Cardiac muscle cell (in vitro differentiated cells and primary cell): ENCODE measurements around the gene LRRC2. TPM values are rescaled to one million over a fixed set of nuclear protein-coding genes. Genes with fewer than 3 reads are reported as not detected.
"Not testable (repeated sequence)": the region's sequence is repeated elsewhere in the genome, so short reads cannot be mapped to it uniquely, and the experiment has no call there.

ENCODE experiments used
- DNase-seq, 2 donors: peaks; one replicate each; pipeline versions ENCODE4 v3.0.0 to v3.0.0-alpha.2; 2010 to 2017; ENCODE audit warnings: low read depth in 1 of 2, low spot score in 1 of 2
- H3K27ac ChIP-seq: fragments of 200-600 bp; sonication (generic); 2 replicates; pipeline ENCODE4 v1.5.1; 2016
- H3K27me3 ChIP-seq: fragments of 200-600 bp; sonication (generic); 2 replicates; pipeline ENCODE4 v1.6.0; 2016; ENCODE audit warnings: control low read depth
- H3K36me3 ChIP-seq: fragments of 200-600 bp; sonication (generic); 2 replicates; pipeline ENCODE4 v1.5.1; 2016; ENCODE audit warnings: control low read depth
- H3K4me1 ChIP-seq: fragments of 200-600 bp; sonication (generic); 2 replicates; pipeline ENCODE4 v1.8.1; 2017; ENCODE audit warnings: low read depth, mild to moderate bottlenecking, mixed run types
- H3K4me3 ChIP-seq: fragments of 200-600 bp; sonication (generic); 2 replicates; pipeline ENCODE4 v1.5.1; 2016; ENCODE audit warnings: mild to moderate bottlenecking
- H3K9me3 ChIP-seq: fragments of 200-600 bp; sonication (generic); 2 replicates; pipeline ENCODE4 v1.5.1; 2017; ENCODE audit warnings: low read depth, mild to moderate bottlenecking, control low read depth
- CTCF ChIP-seq: IDR thresholded peaks from 2 replicates; pipeline ENCODE4 v1.5.1; 2012; ENCODE audit warnings: low read depth, mild to moderate bottlenecking, low read length
- polyA plus RNA-seq: library from polyadenylated mRNA; unstranded; fragments of >200 nt; fragmentation: Nextera tagmentation; extraction: Ambion mirVana; gene quantifications from 2 replicates; pipeline ENCODE4 v1.2.1, GENCODE V29; 2016
- total RNA-seq: library from RNA; depleted of rRNA; stranded (reverse); fragments of >200 nt; gene quantifications from 2 replicates; pipeline ENCODE4 v1.2.3, GENCODE V29; 2016

The LRRC2 gene
- total and polyA plus RNA-seq, 2 experiments from 2014 or later = 0.77 to 1.6 TPM

- peaks cover 3% of the 10 kb centered on the region for H3K4me1 ChIP-seq
- no peak for DNase-seq
- no peaks in the 10 kb centered on the region for H3K36me3 ChIP-seq
- H3K9me3 ChIP-seq = no peaks in the 10 kb centered on the region
- TF ChIP-seq CTCF = no peak
- no peaks in the 10 kb centered on the region for H3K27me3 ChIP-seq
- no peak overlapping the region for H3K27ac ChIP-seq
- H3K4me3 ChIP-seq = no peak overlapping the region
These were observed 67.1 kb downstream of the LRRC2 start for GRCh38 chr3:46498916-46499519.

GRCh38 chr3:46497556-46498265 is 68.4 kb downstream of the LRRC2 start, which contains the start of gene RTP3:
TSS of gene RTP3 (plus strand) at chr3:46497976. CDS start at chr3:46498063, 87 bp downstream.
- Histone ChIP-seq H3K4me1 (peaks cover 3% of the 10 kb centered on the region), H3K9me3 (no peaks in the 10 kb centered on the region), H3K4me3 (no peak within 1 kb of the TSS), H3K27me3 (no peaks in the 10 kb centered on the region), H3K27ac (no peak within 1 kb of the TSS), H3K36me3 (no peaks in the 10 kb centered on the region)
- TF ChIP-seq CTCF = no peak
- DNase-seq = no peak

GRCh38 chr3:46496746-46497555 is 69.2 kb downstream of the LRRC2 start:
- Histone ChIP-seq H3K27ac (no peak overlapping the region), H3K27me3 (peaks cover under 1% of the 10 kb centered on the region), H3K4me3 (no peak overlapping the region), H3K4me1 (peaks cover 3% of the 10 kb centered on the region), H3K9me3 (no peaks in the 10 kb centered on the region), H3K36me3 (no peaks in the 10 kb centered on the region)
- peak; percentile 21 to 64 for DNase-seq
- peak; percentile 38 for TF ChIP-seq CTCF

GRCh38 chr3:46495901-46496456 is 70.1 kb downstream of the LRRC2 start:
- no peak for DNase-seq
- Histone ChIP-seq H3K27me3 (peaks cover 10% of the 10 kb centered on the region), H3K27ac (no peak overlapping the region)

GRCh38 chr3:46494491-46494890 is 71.6 kb downstream of the LRRC2 start:
- not testable (repeated sequence) for H3K4me1 ChIP-seq, H3K9me3 ChIP-seq, H3K36me3 ChIP-seq, H3K4me3 ChIP-seq, H3K27ac ChIP-seq, DNase-seq
- H3K27me3 ChIP-seq = peaks cover 10% of the 10 kb centered on the region

More at GRCh38 chr3:46495901-46496456, 70.1 kb downstream of the LRRC2 start:
- no peak for TF ChIP-seq CTCF
- H3K4me1 ChIP-seq = peaks cover 3% of the 10 kb centered on the region
- no peaks in the 10 kb centered on the region for H3K9me3 ChIP-seq
- H3K36me3 ChIP-seq = no peaks in the 10 kb centered on the region
- no peak overlapping the region for H3K4me3 ChIP-seq
